Measurements from ENCODE around the gene TRPC3. TPM values are rescaled to one million over a fixed set of nuclear protein-coding genes. Genes with fewer than 3 reads are reported as not detected.

TRPC3 gene
- total RNA-seq, 2 experiments from 2014 or later: 0.50 TPM; not detected in 1

GRCh38 chr4:121975784-121976183, 23.9 kb upstream of the TRPC3 start:
- H3K36me3 ChIP-seq (ENCODE audit: insufficient read depth, low read length): no peaks in the 10 kb centered on the region
- ChIA-PET CTCF (ENCODE audit: unreplicated experiment) (no interaction called here), POLR2A (interaction anchor here (0.5 kb wide), 1 partner anchor 311 kb away, joined by 3 read pairs; no protein-coding TSS in a partner anchor)
- H3K4me2 ChIP-seq (ENCODE audit: low read length): no peak overlapping the region
- H3K4me1 ChIP-seq (ENCODE audit: insufficient read depth, low read length, poor library complexity, severe bottlenecking): peaks cover 25% of the 10 kb centered on the region
- no peaks in the 10 kb centered on the region for H3K9me3 ChIP-seq (ENCODE audit: low read length)
- TF ChIP-seq EZH2phosphoT487 (IDR thresholded peaks at IDR 0.05; ENCODE audit: borderline replicate concordance, low read depth, low read length): no peak
- TF ChIP-seq, protein P1, sequence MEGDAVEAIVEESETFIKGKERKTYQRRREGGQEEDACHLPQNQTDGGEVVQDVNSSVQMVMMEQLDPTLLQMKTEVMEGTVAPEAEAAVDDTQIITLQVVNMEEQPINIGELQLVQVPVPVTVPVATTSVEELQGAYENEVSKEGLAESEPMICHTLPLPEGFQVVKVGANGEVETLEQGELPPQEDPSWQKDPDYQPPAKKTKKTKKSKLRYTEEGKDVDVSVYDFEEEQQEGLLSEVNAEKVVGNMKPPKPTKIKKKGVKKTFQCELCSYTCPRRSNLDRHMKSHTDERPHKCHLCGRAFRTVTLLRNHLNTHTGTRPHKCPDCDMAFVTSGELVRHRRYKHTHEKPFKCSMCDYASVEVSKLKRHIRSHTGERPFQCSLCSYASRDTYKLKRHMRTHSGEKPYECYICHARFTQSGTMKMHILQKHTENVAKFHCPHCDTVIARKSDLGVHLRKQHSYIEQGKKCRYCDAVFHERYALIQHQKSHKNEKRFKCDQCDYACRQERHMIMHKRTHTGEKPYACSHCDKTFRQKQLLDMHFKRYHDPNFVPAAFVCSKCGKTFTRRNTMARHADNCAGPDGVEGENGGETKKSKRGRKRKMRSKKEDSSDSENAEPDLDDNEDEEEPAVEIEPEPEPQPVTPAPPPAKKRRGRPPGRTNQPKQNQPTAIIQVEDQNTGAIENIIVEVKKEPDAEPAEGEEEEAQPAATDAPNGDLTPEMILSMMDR (conservative IDR thresholded peaks at IDR 0.05; ENCODE audit: low read length): no peak
- no peak for DNase-seq (ENCODE audit: low spot score)
- no peaks in the 10 kb centered on the region for H3K9me2 ChIP-seq (ENCODE audit: insufficient read depth, low read length)
- intact Hi-C loops (cut with micrococcal nuclease; ENCODE audit: unreplicated experiment): no loop called here
- BruUV-seq (replicated peaks): no TSS peak
- no peak overlapping the region for H3K27ac ChIP-seq (ENCODE audit: low read depth, low read length, poor library complexity, severe bottlenecking)
- no peaks in the 10 kb centered on the region for H4K20me1 ChIP-seq (ENCODE audit: insufficient read depth, low read length)
- no peak overlapping the region for H2AFZ ChIP-seq (ENCODE audit: low read length)
- H3K79me2 ChIP-seq (ENCODE audit: insufficient read depth, low read depth, low read length): no peaks in the 10 kb centered on the region; the same call in 1 of the 2 replicates
- H3K4me3 ChIP-seq (ENCODE audit: low read depth, low read length, poor library complexity, severe bottlenecking): no peak overlapping the region

DNA sequence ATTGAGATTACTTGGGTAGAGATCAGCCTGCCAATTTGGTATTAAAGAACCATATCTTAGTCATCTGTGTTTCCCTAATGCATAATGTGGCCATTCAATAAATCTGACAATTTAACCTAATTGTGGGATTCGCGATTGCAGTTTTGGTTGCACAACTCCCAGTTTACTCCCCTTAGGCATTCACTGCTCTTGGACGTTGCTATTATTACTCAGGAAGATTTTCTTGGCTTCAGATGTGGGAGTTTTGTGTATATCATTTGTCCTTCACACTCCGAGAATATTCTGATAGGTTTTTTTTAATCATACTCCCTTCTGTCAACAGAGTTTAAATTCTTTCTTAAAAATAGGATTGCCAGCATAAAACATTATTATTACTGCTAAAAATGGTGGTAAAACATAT, 22.0 kb upstream of the TRPC3 start:
- no peak for DNase-seq (ENCODE audit: low spot score)

GRCh38 chr4:121968859-121969258, 17.0 kb upstream of the TRPC3 start:
- no TSS peak for BruUV-seq (replicated peaks)
- ChIA-PET CTCF (ENCODE audit: unreplicated experiment) (no interaction called here), POLR2A (interaction anchor here (0.6 to 0.8 kb wide), 4 partner anchors 12 to 370 kb away, joined by 3 to 8 read pairs (median 4); no protein-coding TSS in a partner anchor)
- H2AFZ ChIP-seq (ENCODE audit: low read length): no peak overlapping the region
- TF ChIP-seq, protein P1 (conservative IDR thresholded peaks at IDR 0.05; ENCODE audit: low read length): no peak
- TF ChIP-seq EZH2phosphoT487 (IDR thresholded peaks at IDR 0.05; ENCODE audit: borderline replicate concordance, low read depth, low read length): no peak
- no peaks in the 10 kb centered on the region for H3K9me2 ChIP-seq (ENCODE audit: insufficient read depth, low read length)
- intact Hi-C loops (cut with micrococcal nuclease; ENCODE audit: unreplicated experiment): no loop called here
- H3K4me1 ChIP-seq (ENCODE audit: insufficient read depth, low read length, poor library complexity, severe bottlenecking): no peaks in the 10 kb centered on the region
- H3K79me2 ChIP-seq (ENCODE audit: insufficient read depth, low read depth, low read length): no peaks in the 10 kb centered on the region
- H3K4me2 ChIP-seq (ENCODE audit: low read length): no peak overlapping the region
- H3K9me3 ChIP-seq (ENCODE audit: low read length): no peaks in the 10 kb centered on the region
- H3K36me3 ChIP-seq (ENCODE audit: insufficient read depth, low read length): no peaks in the 10 kb centered on the region
- H3K4me3 ChIP-seq (ENCODE audit: low read depth, low read length, poor library complexity, severe bottlenecking): no peak overlapping the region
- no peak for DNase-seq (ENCODE audit: low spot score)
- no peak overlapping the region for H3K27ac ChIP-seq (ENCODE audit: low read depth, low read length, poor library complexity, severe bottlenecking)
- no peaks in the 10 kb centered on the region for H4K20me1 ChIP-seq (ENCODE audit: insufficient read depth, low read length)

More for the DNA sequence above, 22.0 kb upstream of the TRPC3 start:
- H2AFZ ChIP-seq (ENCODE audit: low read length): no peak overlapping the region
- TF ChIP-seq EZH2phosphoT487 (IDR thresholded peaks at IDR 0.05; ENCODE audit: borderline replicate concordance, low read depth, low read length): no peak
- TF ChIP-seq, protein P1 (conservative IDR thresholded peaks at IDR 0.05; ENCODE audit: low read length): no peak
- no peak overlapping the region for H3K4me2 ChIP-seq (ENCODE audit: low read length)
- no peak overlapping the region for H3K4me3 ChIP-seq (ENCODE audit: low read depth, low read length, poor library complexity, severe bottlenecking)
- CTCF ChIA-PET (ENCODE audit: unreplicated experiment): no interaction called here
- BruUV-seq (replicated peaks): no TSS peak
- H3K79me2 ChIP-seq (ENCODE audit: insufficient read depth, low read depth, low read length): no peaks in the 10 kb centered on the region
- no peaks in the 10 kb centered on the region for H3K36me3 ChIP-seq (ENCODE audit: insufficient read depth, low read length)
- H4K20me1 ChIP-seq (ENCODE audit: insufficient read depth, low read length): no peaks in the 10 kb centered on the region
- intact Hi-C loops (cut with micrococcal nuclease; ENCODE audit: unreplicated experiment): no loop called here
- no peak overlapping the region for H3K27ac ChIP-seq (ENCODE audit: low read depth, low read length, poor library complexity, severe bottlenecking)
- POLR2A ChIA-PET: no interaction called here
- no peaks in the 10 kb centered on the region for H3K9me3 ChIP-seq (ENCODE audit: low read length)
- peaks cover 22% of the 10 kb centered on the region for H3K4me1 ChIP-seq (ENCODE audit: insufficient read depth, low read length, poor library complexity, severe bottlenecking)
- no peaks in the 10 kb centered on the region for H3K9me2 ChIP-seq (ENCODE audit: insufficient read depth, low read length)

Measured in OCI-LY7 (cell line).